Lung (tissue), 12 donors: ENCODE measurements around the gene FAM114A1. TPM values are rescaled to one million over a fixed set of nuclear protein-coding genes. Genes with fewer than 3 reads are reported as not detected.

Experiments used
- ATAC-seq: fragments of 200-7000 bp; cut with Tn5 transposase; one replicate; pipeline ENCODE4 v1.9.1; 2020; ENCODE audit warnings: moderate number of reproducible peaks; ENCODE audit not compliant: insufficient read depth, low FRiP score
- DNase-seq, 3 donors: peaks; one replicate each; pipeline ENCODE4 v3.0.0-alpha.2; 2013 to 2017
- H3K27ac ChIP-seq, 2 donors: one replicate each; pipeline ENCODE4 v1.5.1; 2013; ENCODE audit warnings: mild to moderate bottlenecking in 2 of 2, moderate library complexity in 2 of 2, control low read depth in 1 of 2, inconsistent platforms in 1 of 2, low read depth in 1 of 2, low read length in 1 of 2
- H3K27me3 ChIP-seq, 3 donors: one replicate each; pipeline ENCODE4 v1.5.1; 2013; ENCODE audit warnings: low read length in 2 of 3; ENCODE audit not compliant: control insufficient read depth in 3 of 3, insufficient read depth in 3 of 3
- H3K36me3 ChIP-seq, 4 donors: one replicate each; pipeline ENCODE4 v1.5.1; 2013; ENCODE audit warnings: low read length in 4 of 4, mild to moderate bottlenecking in 1 of 4, moderate library complexity in 1 of 4; ENCODE audit not compliant: control insufficient read depth in 4 of 4, insufficient read depth in 4 of 4
- H3K4me1 ChIP-seq, 5 donors: one replicate each; pipeline ENCODE4 v1.5.1; 2013; ENCODE audit warnings: low read length in 5 of 5, mild to moderate bottlenecking in 2 of 5, moderate library complexity in 1 of 5; ENCODE audit not compliant: control insufficient read depth in 5 of 5, insufficient read depth in 5 of 5
- H3K4me3 ChIP-seq: one replicate; pipeline ENCODE4 v1.5.1; 2013; ENCODE audit warnings: mild to moderate bottlenecking, control low read depth, moderate library complexity
- H3K9ac ChIP-seq, 2 donors: one replicate each; pipeline ENCODE4 v1.5.1; 2013; ENCODE audit warnings: low read length in 2 of 2, control low read depth in 1 of 2; ENCODE audit not compliant: insufficient read depth in 1 of 2
- H3K9me3 ChIP-seq, 4 donors: one replicate each; pipeline ENCODE4 v1.5.1; 2013; ENCODE audit warnings: low read length in 3 of 4, mild to moderate bottlenecking in 1 of 4, moderate library complexity in 1 of 4; ENCODE audit not compliant: control insufficient read depth in 4 of 4, insufficient read depth in 3 of 4
- CTCF ChIP-seq: IDR thresholded peaks from 2 replicates; pipeline ENCODE4 v1.5.1; 2012; ENCODE audit warnings: mild to moderate bottlenecking; ENCODE audit errors: control extremely low read depth, extremely low read depth
- WGBS, 2 donors: extraction: QIAGEN DNeasy Blood & Tissue Kit; methylation state at CpG; one replicate each; pipeline ENCODE4 v1.1.7; 2013; 5-methylcytosine and 5-hydroxymethylcytosine counted together
- polyA plus RNA-seq, 2 donors: library from polyadenylated mRNA; stranded (reverse); fragments of 200-250 nt; gene quantifications; one replicate each; pipeline ENCODE4 v1.2.1, GENCODE V29; 2013
- total RNA-seq, 2 donors: library from RNA; depleted of rRNA in 1 of 2; stranded (reverse); fragments of >200 nt in 1 of 2; gene quantifications; one replicate each; pipeline ENCODE4 v1.2.1, GENCODE V29; 2014 to 2021
- donor health status: control.
- donor health status: control.
- donor health status: Bipolar disorder and iron deficiency.
- donor health status: healthy.
- donor health status: DM: yes; HTN: yes; CAD: no.

Gene FAM114A1
- total and polyA plus RNA-seq, 4 donors = 9.5 to 70.0 (median 36.3) TPM

GRCh38 chr4:38856046-38856445 lies 11.6 kb upstream of the FAM114A1 start:
- H3K27ac ChIP-seq = no peak overlapping the region
- H3K36me3 ChIP-seq = no peaks in the 10 kb centered on the region
- no peak for TF ChIP-seq CTCF
- no peak overlapping the region for H3K4me3 ChIP-seq
- no peaks in the 10 kb centered on the region for H3K27me3 ChIP-seq
- WGBS, 2 donors = 14 to 26% methylated on average over 4 of the region's 4 CpGs
- peaks cover 0 to 6% (median 0%) of the 10 kb centered on the region in 5 donors for H3K4me1 ChIP-seq
- H3K9ac ChIP-seq = peak overlapping the region in 1 of 2 donors; percentile 36
- no peaks in the 10 kb centered on the region for H3K9me3 ChIP-seq
- DNase-seq = peak in 1 of 3 donors; percentile 8
- ATAC-seq = no peak

- peak; percentile 44 for TF ChIP-seq CTCF
- H3K4me3 ChIP-seq = no peak within 1 kb of the TSS
- peak within 1 kb of the TSS; percentile 69 to 92 for H3K27ac ChIP-seq
- WGBS, 2 donors = 2 to 9% methylated on average over 8 of the region's 8 CpGs
- H3K9ac ChIP-seq = peak within 1 kb of the TSS in 1 of 2 donors; percentile 46
- ATAC-seq = peak; percentile 73
- H3K9me3 ChIP-seq = no peaks in the 10 kb centered on the region
- H3K27me3 ChIP-seq = no peaks in the 10 kb centered on the region
- no peaks in the 10 kb centered on the region for H3K36me3 ChIP-seq
- DNase-seq = peak in 2 of 3 donors; percentile 58 to 71
- H3K4me1 ChIP-seq = peaks cover 0 to 6% (median 0%) of the 10 kb centered on the region in 5 donors
Measured at GRCh38 chr4:38856524-38857337, 10.9 kb upstream of the FAM114A1 start, which contains the start of gene TLR6. TLR6 (minus strand) TSS chr4:38856817; CDS start chr4:38829473, 27,344 bp downstream.

GRCh38 chr4:38857354-38858096 lies 10.1 kb upstream of the FAM114A1 start:
- H3K27ac ChIP-seq = peak overlapping the region; percentile 69 to 92
- no peak overlapping the region for H3K4me3 ChIP-seq
- H3K4me1 ChIP-seq = peaks cover 0 to 6% (median 0%) of the 10 kb centered on the region in 5 donors
- peak in 2 of 3 donors; percentile 21 to 26 for DNase-seq
- 13 to 27% methylated on average over 3 of the region's 3 CpGs for WGBS, 2 donors
- H3K36me3 ChIP-seq = no peaks in the 10 kb centered on the region
- H3K9me3 ChIP-seq = no peaks in the 10 kb centered on the region
- no peak overlapping the region for H3K9ac ChIP-seq
- H3K27me3 ChIP-seq = no peaks in the 10 kb centered on the region
- no peak for TF ChIP-seq CTCF
- peak; percentile 84 for ATAC-seq
